Osteoblast (primary cell): ENCODE measurements around the gene PHKG2. TPM values are rescaled to one million over a fixed set of nuclear protein-coding genes. Genes with fewer than 3 reads are reported as not detected.

Source experiments
- DNase-seq: peaks from one replicate; pipeline ENCODE4 v3.0.0; 2011; ENCODE audit warnings: low spot score, mixed read lengths; ENCODE audit not compliant: insufficient read length; ENCODE audit errors: missing footprints
- H2AFZ ChIP-seq: 2 replicates; pipeline ENCODE4 v1.6.0; 2011; ENCODE audit warnings: mild to moderate bottlenecking, low read length
- H3K27ac ChIP-seq: 2 replicates; pipeline ENCODE4 v1.5.1; 2011; ENCODE audit warnings: mild to moderate bottlenecking, low read depth, low read length, moderate library complexity
- H3K27me3 ChIP-seq: 2 replicates; pipeline ENCODE4 v1.6.0; 2012; ENCODE audit warnings: mild to moderate bottlenecking, control low read depth, inconsistent platforms, low read length, moderate library complexity; ENCODE audit not compliant: insufficient read depth
- H3K36me3 ChIP-seq: 2 replicates; pipeline ENCODE4 v1.5.1; 2011; ENCODE audit warnings: mild to moderate bottlenecking, low read length, control low read depth, moderate library complexity; ENCODE audit not compliant: insufficient read depth
- H3K4me1 ChIP-seq: 2 replicates; pipeline ENCODE4 v1.5.1; 2011; ENCODE audit warnings: mild to moderate bottlenecking, low read length, control low read depth, moderate library complexity; ENCODE audit not compliant: insufficient read depth
- H3K4me2 ChIP-seq: 2 replicates; pipeline ENCODE4 v1.6.0; 2011; ENCODE audit warnings: mild to moderate bottlenecking, low read length; ENCODE audit not compliant: insufficient read depth
- H3K4me3 ChIP-seq: fragments of 200-600 bp; sonication (generic); 3 replicates; pipeline ENCODE4 v1.5.1; 2012; ENCODE audit warnings: mild to moderate bottlenecking, low read length, inconsistent platforms; ENCODE audit not compliant: insufficient read depth
- H3K79me2 ChIP-seq: 2 replicates; pipeline ENCODE4 v1.6.0; 2012; ENCODE audit warnings: mild to moderate bottlenecking, low read length, control low read depth, inconsistent platforms; ENCODE audit not compliant: insufficient read depth
- H3K9me3 ChIP-seq: 2 replicates; pipeline ENCODE4 v1.5.1; 2011; ENCODE audit warnings: low read depth, low read length, control low read depth
- H4K20me1 ChIP-seq: 2 replicates; pipeline ENCODE4 v1.6.0; 2012; ENCODE audit warnings: mild to moderate bottlenecking, low read length, control low read depth; ENCODE audit not compliant: insufficient read depth
- CTCF ChIP-seq: IDR thresholded peaks from 2 replicates; pipeline ENCODE4 v1.5.1; 2011; ENCODE audit warnings: mild to moderate bottlenecking, low read depth, low read length, moderate library complexity; ENCODE audit errors: extremely low read depth
- total RNA-seq: library from RNA; depleted of rRNA; stranded (reverse); fragments of >200 nt; gene quantifications from 2 replicates; pipeline ENCODE4 v1.2.3, GENCODE V29; 2012

The PHKG2 gene
- total RNA-seq, 1 donor = 25.0 TPM

GRCh38 chr16:30722443-30722842 lies 25.8 kb upstream of the PHKG2 start:
- DNase-seq = peak; percentile 71
- H3K36me3 ChIP-seq = peaks cover 83% of the 10 kb centered on the region
- H3K4me1 ChIP-seq = no peaks in the 10 kb centered on the region
- peaks cover 22% of the 10 kb centered on the region for H4K20me1 ChIP-seq
- no peaks in the 10 kb centered on the region for H3K27me3 ChIP-seq
- H3K4me2 ChIP-seq = no peak overlapping the region
- H3K79me2 ChIP-seq = peaks cover 42% of the 10 kb centered on the region
- no peak for TF ChIP-seq CTCF
- H3K9me3 ChIP-seq = no peaks in the 10 kb centered on the region
- no peak overlapping the region for H3K27ac ChIP-seq
- H2AFZ ChIP-seq = no peak overlapping the region
- H3K4me3 ChIP-seq = no peak overlapping the region

GRCh38 chr16:30722916-30723315 lies 25.3 kb upstream of the PHKG2 start:
- no peak overlapping the region for H3K4me3 ChIP-seq
- H4K20me1 ChIP-seq = peaks cover 22% of the 10 kb centered on the region
- H3K36me3 ChIP-seq = peaks cover 82% of the 10 kb centered on the region
- no peak overlapping the region for H3K4me2 ChIP-seq
- no peaks in the 10 kb centered on the region for H3K4me1 ChIP-seq
- H3K9me3 ChIP-seq = no peaks in the 10 kb centered on the region
- peak; percentile 75 for DNase-seq
- H2AFZ ChIP-seq = no peak overlapping the region
- H3K27me3 ChIP-seq = no peaks in the 10 kb centered on the region
- H3K79me2 ChIP-seq = peaks cover 41% of the 10 kb centered on the region
- H3K27ac ChIP-seq = no peak overlapping the region
- no peak for TF ChIP-seq CTCF

GRCh38 chr16:30723725-30724355 lies 24.4 kb upstream of the PHKG2 start:
- peaks cover 86% of the 10 kb centered on the region for H3K36me3 ChIP-seq

More at GRCh38 chr16:30723725-30724355, 24.4 kb upstream of the PHKG2 start:
- DNase-seq = no peak
- Histone ChIP-seq H3K79me2 (peaks cover 43% of the 10 kb centered on the region), H3K4me3 (no peak overlapping the region), H3K9me3 (no peaks in the 10 kb centered on the region), H3K27ac (no peak overlapping the region), H3K27me3 (no peaks in the 10 kb centered on the region), H3K4me2 (no peak overlapping the region), H3K4me1 (no peaks in the 10 kb centered on the region), H2AFZ (no peak overlapping the region), H4K20me1 (peaks cover 22% of the 10 kb centered on the region)
- no peak for TF ChIP-seq CTCF
